Activated B cell treated with CpG ODN at 0.5 μM for 24 hours (primary cell): ENCODE measurements around the gene SLC52A1. TPM values are rescaled to one million over a fixed set of nuclear protein-coding genes. Genes with fewer than 3 reads are reported as not detected.
"Not testable (repeated sequence)": the region's sequence is repeated elsewhere in the genome, so short reads cannot be mapped to it uniquely, and the experiment has no call there.

ENCODE experiments used
- ATAC-seq: fragments of 200-7000 bp; cut with Tn5 transposase; one replicate; pipeline ENCODE4 v1.10.0; 2021; ENCODE audit warnings: low read depth, mild to moderate bottlenecking, moderate library complexity
- CTCF ChIA-PET: fragments of 350-600 bp; sonication (Branson Sonifier 250); formaldehyde crosslinking; loops from one replicate; lab custom pipeline; 2021; ENCODE audit warnings: antibody characterized with exemption; lab: Charles Lee
- POLR2A ChIA-PET: fragments of 350-600 bp; sonication (Branson Sonifier 250); formaldehyde crosslinking; loops from one replicate; lab custom pipeline; 2021; ENCODE audit warnings: antibody characterized with exemption; lab: Charles Lee
- DNase-seq: peaks from one replicate; pipeline ENCODE4 v3.0.0; 2022
- H3K27ac Mint-ChIP-seq: one replicate; pipeline ENCODE4 v1.8.0; 2020; ENCODE audit warnings: mixed read lengths
- H3K27me3 Mint-ChIP-seq: one replicate; pipeline ENCODE4 v1.8.0; 2021; ENCODE audit warnings: mixed read lengths
- H3K36me3 Mint-ChIP-seq: one replicate; pipeline ENCODE4 v1.8.0; 2021; ENCODE audit warnings: low read depth, mixed read lengths
- H3K4me1 Mint-ChIP-seq: one replicate; pipeline ENCODE4 v1.8.0; 2021; ENCODE audit warnings: mixed read lengths
- H3K4me3 Mint-ChIP-seq: one replicate; pipeline ENCODE4 v1.8.0; 2020; ENCODE audit warnings: mild to moderate bottlenecking, mixed read lengths
- H3K9me3 Mint-ChIP-seq: one replicate; pipeline ENCODE4 v1.8.0; 2020; ENCODE audit warnings: mixed read lengths
- CTCF ChIP-seq: fragments of 200-600 bp; IDR thresholded peaks from one replicate; pipeline ENCODE4 v1.8.0; 2022; ENCODE audit warnings: antibody characterized with exemption, mild to moderate bottlenecking
- intact Hi-C: fragments of 100-400 bp; cut with micrococcal nuclease; formaldehyde crosslinking; loops from one replicate; pipeline ENCODE4 v1.15.1; 2024
- total RNA-seq: library from RNA; stranded (reverse); gene quantifications from 2 replicates; pipeline ENCODE4 v1.2.3, GENCODE V29; 2022

SLC52A1 gene
- 0.09 TPM in 1 of 2 replicates, not detected in the other for total RNA-seq

- ChIA-PET POLR2A (interaction anchor here (0.6 to 0.7 kb wide), 3 partner anchors 12 to 163 kb away, joined by 3 to 4 read pairs (median 3); no protein-coding TSS in a partner anchor), CTCF (interaction anchor here (3.6 kb wide), 1 partner anchor 26 kb away, joined by 13 read pairs; no protein-coding TSS in a partner anchor)
- intact Hi-C loops, result no loop called here
- Mint-ChIP-seq H3K27me3 (peaks cover 10% of the 10 kb centered on the region), H3K4me1 (peaks cover 14% of the 10 kb centered on the region), H3K4me3 (no peak within 1 kb of the TSS), H3K27ac (no peak within 1 kb of the TSS), H3K36me3 (no peaks in the 10 kb centered on the region), H3K9me3 (no peaks in the 10 kb centered on the region)
- no peak for DNase-seq
- ATAC-seq, result no peak
- TF ChIP-seq CTCF, result no peak
Measured at GRCh38 chr17:5035315-5035714, at the start of gene SLC52A1. SLC52A1 (minus strand) TSS chr17:5035426; CDS start chr17:5034606, 820 bp downstream.

GRCh38 chr17:5080591-5080990 lies 45.4 kb upstream of the SLC52A1 start:
- TF ChIP-seq CTCF, result no peak
- ChIA-PET CTCF (interaction anchor here (1.1 to 1.6 kb wide), 2 partner anchors 10 to 18 kb away, joined by 3 to 4 read pairs; no protein-coding TSS in a partner anchor), POLR2A (interaction anchor here (0.9 to 1.4 kb wide), 2 partner anchors 16 to 111 kb away, joined by 3 to 6 read pairs; partner anchors contain the start of gene ZNF594)
- H3K9me3 Mint-ChIP-seq, result peaks cover 5% of the 10 kb centered on the region
- intact Hi-C loops, result no loop called here
- no peak overlapping the region for H3K27ac Mint-ChIP-seq
- H3K36me3 Mint-ChIP-seq, result peaks cover 38% of the 10 kb centered on the region
- ATAC-seq (no peak), DNase-seq (no peak)
- H3K4me3 Mint-ChIP-seq, result no peak overlapping the region
- peaks cover 31% of the 10 kb centered on the region for H3K4me1 Mint-ChIP-seq
- no peaks in the 10 kb centered on the region for H3K27me3 Mint-ChIP-seq

GRCh38 chr17:5078106-5079028 lies 43.1 kb upstream of the SLC52A1 start, which contains the start of gene ZFP3:
ZFP3 (plus strand) TSS chr17:5078467; CDS start chr17:5091505, 13,038 bp downstream.
- DNase-seq, result peak; percentile 80
- Mint-ChIP-seq H3K4me3 (peak within 1 kb of the TSS; percentile 83), H3K9me3 (no peaks in the 10 kb centered on the region), H3K27me3 (no peaks in the 10 kb centered on the region), H3K4me1 (peaks cover 31% of the 10 kb centered on the region), H3K27ac (peak within 1 kb of the TSS; percentile 96), H3K36me3 (peaks cover 22% of the 10 kb centered on the region)
- TF ChIP-seq CTCF, result no peak
- CTCF ChIA-PET, result interaction anchor here (0.8 to 1.6 kb wide), 4 partner anchors 14 to 78 kb away, joined by 3 to 6 read pairs (median 3); no protein-coding TSS in a partner anchor
- peak; percentile 88 for ATAC-seq
- intact Hi-C loops, result loop anchor here (1.0 to 5.0 kb wide), 6 partner anchors 19 to 176 kb away; partner anchors contain the start of genes CHRNE, SPAG7, ZNF232 and ZNF594
- POLR2A ChIA-PET, result interaction anchor here (0.6 to 2.9 kb wide), 20 partner anchors 12 to 408 kb away, joined by 3 to 29 read pairs (median 4); partner anchors contain the start of genes DERL2, INCA1, KIF1C and MIS12

GRCh38 chr17:5077781-5078105 lies 42.5 kb upstream of the SLC52A1 start:
- H3K4me1 Mint-ChIP-seq, result peaks cover 28% of the 10 kb centered on the region
- TF ChIP-seq CTCF, result no peak
- peak overlapping the region; percentile 96 for H3K27ac Mint-ChIP-seq
- intact Hi-C loops, result loop anchor here (1.0 to 5.0 kb wide), 6 partner anchors 20 to 175 kb away; partner anchors contain the start of genes CHRNE, SPAG7, ZNF232 and ZNF594
- no peak for DNase-seq
- CTCF ChIA-PET, result no interaction called here
- no peaks in the 10 kb centered on the region for H3K27me3 Mint-ChIP-seq
- H3K9me3 Mint-ChIP-seq, result no peaks in the 10 kb centered on the region
- H3K36me3 Mint-ChIP-seq, result peaks cover 16% of the 10 kb centered on the region
- POLR2A ChIA-PET, result interaction anchor here (0.5 to 2.9 kb wide), 12 partner anchors 20 to 138 kb away, joined by 3 to 29 read pairs (median 8); partner anchors contain the start of genes PFN1, RNF167, SLC25A11 and SPAG7
- H3K4me3 Mint-ChIP-seq, result peak overlapping the region; percentile 83
- ATAC-seq, result no peak

GRCh38 chr17:5077275-5077674 lies 42.0 kb upstream of the SLC52A1 start:
- ATAC-seq, H3K9me3 Mint-ChIP-seq, DNase-seq, CTCF ChIA-PET, H3K27me3 Mint-ChIP-seq: not testable (repeated sequence)
- Mint-ChIP-seq H3K36me3 (peaks cover 12% of the 10 kb centered on the region), H3K27ac (peak overlapping the region; percentile 96), H3K4me3 (peak overlapping the region; percentile 83), H3K4me1 (peaks cover 28% of the 10 kb centered on the region)
- POLR2A ChIA-PET, result interaction anchor here (0.5 to 2.9 kb wide), 7 partner anchors 28 to 130 kb away, joined by 3 to 29 read pairs (median 4); partner anchors contain the start of genes PFN1, SPAG7 and ZNF594
- intact Hi-C loops, result loop anchor here (5.0 kb wide), 2 partner anchors 110 to 175 kb away; partner anchors contain the start of genes CHRNE and SPAG7

GRCh38 chr17:5075472-5075871 lies 40.2 kb upstream of the SLC52A1 start:
- H3K36me3 Mint-ChIP-seq, ATAC-seq, CTCF ChIA-PET, H3K27me3 Mint-ChIP-seq, H3K4me3 Mint-ChIP-seq, H3K27ac Mint-ChIP-seq, H3K9me3 Mint-ChIP-seq, DNase-seq: not testable (repeated sequence)
- peaks cover 23% of the 10 kb centered on the region for H3K4me1 Mint-ChIP-seq
- POLR2A ChIA-PET, result interaction anchor here (0.6 kb wide), 1 partner anchor 119 kb away, joined by 3 read pairs; no protein-coding TSS in a partner anchor
- intact Hi-C loops, result loop anchor here (5.0 kb wide), 2 partner anchors 108 to 173 kb away; partner anchors contain the start of genes CHRNE and SPAG7
